Tibial nerve (tissue), 3 donors: ENCODE data around the gene CCBE1.

ENCODE experiments used
- CTCF ChIP-seq, 5 experiments: fragments of 200-600 bp in 3 of 5; fragments of 450-650 bp in 2 of 5; sonication (generic) in 3 of 5; IDR thresholded peaks; one replicate each; pipeline ENCODE4 v1.5.1; 2016 to 2019; ENCODE audit warnings: antibody characterized with exemption in 5 of 5, mild to moderate bottlenecking in 3 of 5, moderate library complexity in 2 of 5
- POLR2A ChIP-seq, 2 donors: fragments of 450-650 bp; IDR thresholded peaks; one replicate each; pipeline ENCODE4 v1.6.1; 2017; ENCODE audit warnings: antibody characterized with exemption in 2 of 2, mild to moderate bottlenecking in 2 of 2, moderate library complexity in 2 of 2

DNA sequence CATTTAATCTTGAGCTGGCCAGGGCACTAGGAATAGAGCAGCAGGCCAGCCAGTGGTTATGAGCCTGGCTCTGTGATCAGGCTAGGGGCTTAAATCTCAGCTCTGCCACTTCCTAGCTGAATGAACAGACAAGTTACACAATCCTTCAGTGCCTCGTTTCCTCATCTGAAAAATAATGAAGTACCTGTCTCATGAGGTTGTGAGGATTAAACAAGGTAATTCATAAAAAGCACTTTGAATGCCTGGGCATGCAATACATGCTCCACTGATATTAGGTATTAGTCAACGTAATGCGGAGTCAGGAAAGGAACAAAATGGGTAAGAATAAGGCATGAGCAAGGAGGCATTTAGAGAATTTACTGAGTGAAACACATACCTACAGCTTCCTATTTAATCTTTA is 100.2 kb downstream of the CCBE1 start:
- TF ChIP-seq CTCF (IDR thresholded peaks at IDR 0.05) (no peak), POLR2A (IDR thresholded peaks at IDR 0.05) (no peak)
